H4 (cell line): ENCODE data around the gene PCGF3. TPM values are rescaled to one million over a fixed set of nuclear protein-coding genes. Genes with fewer than 3 reads are reported as not detected.

Source experiments
- DNase-seq: peaks from one replicate; pipeline ENCODE4 v3.0.0-alpha.2; 2015; ENCODE audit warnings: low spot score
- total RNA-seq: library from RNA; depleted of rRNA; stranded (reverse); fragments of >200 nt; shearing (Covaris generic); gene quantifications from 2 replicates; pipeline ENCODE4 v1.2.3, GENCODE V29; 2014; rRNA removed

Gene PCGF3, protein sequence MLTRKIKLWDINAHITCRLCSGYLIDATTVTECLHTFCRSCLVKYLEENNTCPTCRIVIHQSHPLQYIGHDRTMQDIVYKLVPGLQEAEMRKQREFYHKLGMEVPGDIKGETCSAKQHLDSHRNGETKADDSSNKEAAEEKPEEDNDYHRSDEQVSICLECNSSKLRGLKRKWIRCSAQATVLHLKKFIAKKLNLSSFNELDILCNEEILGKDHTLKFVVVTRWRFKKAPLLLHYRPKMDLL
- total RNA-seq: 26.1 and 42.5 TPM in 2 replicates

- DNase-seq: peak; percentile 92
These were observed at the start of gene PCGF3 for GRCh38 chr4:705278-706082. Gene PCGF3 (plus strand): TSS chr4:705832. CDS start chr4:733681, 27,849 bp downstream.

DNA sequence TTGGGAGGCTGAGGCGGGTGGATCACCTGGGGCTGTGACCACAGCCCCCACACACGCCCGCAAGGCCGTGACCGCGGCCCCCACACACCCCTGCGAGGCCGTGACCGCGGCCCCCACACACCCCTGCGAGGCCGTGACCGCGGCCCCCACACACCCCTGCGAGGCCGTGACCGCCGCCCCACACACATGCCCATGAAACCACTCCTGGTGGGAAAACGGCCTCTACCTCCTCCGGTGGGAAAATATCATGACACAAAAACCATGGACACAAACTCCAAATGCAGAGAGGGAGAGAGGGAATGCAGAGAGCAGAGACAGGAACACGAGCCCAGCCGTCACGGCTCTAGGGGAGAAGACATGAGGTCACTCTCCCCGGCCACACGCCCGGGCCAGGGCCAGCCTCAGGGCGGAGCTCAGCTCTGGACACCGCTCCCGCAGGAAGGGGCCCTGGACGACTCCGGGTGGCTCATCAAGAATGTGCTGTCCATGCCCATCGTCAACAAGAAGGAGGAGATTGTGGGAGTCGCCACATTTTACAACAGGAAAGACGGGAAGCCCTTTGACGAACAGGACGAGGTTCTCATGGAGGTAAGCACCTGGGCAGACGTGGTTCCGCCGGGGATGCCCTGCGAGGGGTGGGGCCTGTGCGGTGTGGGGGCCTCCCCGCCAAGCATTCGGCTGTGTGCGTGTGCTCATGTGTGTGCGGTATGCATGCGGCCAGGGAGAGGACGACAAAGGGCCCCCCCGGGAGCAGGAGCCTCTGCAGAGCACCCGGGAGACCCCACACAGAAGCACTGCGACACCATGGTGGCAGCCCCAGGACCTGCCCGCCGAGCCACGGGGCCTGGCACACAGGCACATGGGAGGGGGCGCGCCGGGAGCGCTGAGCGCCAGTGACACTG is 48.9 kb upstream of the PCGF3 start:
- no peak for DNase-seq

DNA sequence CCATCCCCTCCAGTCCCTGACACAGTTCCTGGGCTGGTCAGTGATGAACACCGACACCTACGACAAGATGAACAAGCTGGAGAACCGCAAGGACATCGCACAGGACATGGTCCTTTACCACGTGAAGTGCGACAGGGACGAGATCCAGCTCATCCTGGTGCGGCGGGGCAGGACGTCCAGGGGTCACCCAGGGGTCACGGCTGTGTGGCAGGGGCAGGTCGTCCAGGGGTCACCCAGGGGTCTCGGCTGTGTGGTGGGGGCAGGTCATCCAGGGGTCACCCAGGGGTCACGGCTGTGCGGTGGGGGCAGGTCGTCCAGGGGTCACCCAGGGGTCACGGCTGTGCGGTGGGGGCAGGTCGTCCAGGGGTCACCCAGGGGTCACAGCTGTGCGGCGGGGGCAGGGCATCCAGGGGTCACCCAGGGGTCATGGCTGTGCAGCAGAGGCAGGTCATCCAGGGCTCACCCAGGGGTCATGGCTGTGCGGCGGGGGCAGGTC is 48.2 kb upstream of the PCGF3 start:
- DNase-seq: no peak

- DNase-seq: no peak
These were observed 47.6 kb upstream of the PCGF3 start for GRCh38 chr4:657834-658667.

- DNase-seq: no peak
These were observed 46.7 kb upstream of the PCGF3 start for GRCh38 chr4:658681-659667.

DNA sequence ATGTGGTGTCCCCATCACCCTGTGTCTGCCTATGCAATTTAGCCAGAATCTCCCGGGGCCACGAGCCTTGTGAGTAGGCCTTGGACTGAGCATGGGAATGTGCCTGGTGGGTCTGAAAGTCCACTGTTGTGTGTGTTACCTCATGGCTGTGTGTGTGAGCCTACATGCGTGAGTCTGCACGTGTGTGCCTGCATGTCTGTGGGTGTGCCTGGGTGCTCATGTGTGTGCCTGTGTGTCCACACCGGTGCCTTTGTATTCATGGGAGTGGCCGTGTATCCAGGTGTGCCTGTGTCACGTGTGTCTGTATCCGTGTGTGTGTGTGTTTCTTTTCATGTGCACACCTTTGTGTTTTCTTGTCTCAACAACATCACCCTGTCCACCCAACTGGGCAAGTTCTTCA is 45.8 kb upstream of the PCGF3 start:
- no peak for DNase-seq

- no peak for DNase-seq
These were observed 45.2 kb upstream of the PCGF3 start for GRCh38 chr4:660401-660800.

DNA sequence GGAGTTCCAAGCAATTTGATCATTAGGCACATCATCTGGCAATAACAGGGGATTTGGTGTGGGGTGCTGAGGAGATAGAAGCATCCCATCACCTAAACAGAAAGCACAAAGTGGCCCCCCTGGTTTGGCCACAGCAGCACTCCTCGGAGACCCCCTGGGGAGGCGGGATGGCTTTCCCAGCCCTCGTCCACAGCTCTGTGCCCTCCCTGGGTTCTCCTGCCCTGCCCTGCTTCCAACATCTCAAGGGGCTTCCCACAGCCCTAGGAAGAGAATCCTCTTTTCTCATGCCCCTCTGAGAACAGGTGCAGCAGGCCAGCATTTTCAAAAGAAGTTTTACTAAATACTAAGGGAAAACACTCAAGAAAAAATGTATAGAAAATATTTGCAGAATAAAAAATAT is 44.4 kb upstream of the PCGF3 start:
- no peak for DNase-seq

DNA sequence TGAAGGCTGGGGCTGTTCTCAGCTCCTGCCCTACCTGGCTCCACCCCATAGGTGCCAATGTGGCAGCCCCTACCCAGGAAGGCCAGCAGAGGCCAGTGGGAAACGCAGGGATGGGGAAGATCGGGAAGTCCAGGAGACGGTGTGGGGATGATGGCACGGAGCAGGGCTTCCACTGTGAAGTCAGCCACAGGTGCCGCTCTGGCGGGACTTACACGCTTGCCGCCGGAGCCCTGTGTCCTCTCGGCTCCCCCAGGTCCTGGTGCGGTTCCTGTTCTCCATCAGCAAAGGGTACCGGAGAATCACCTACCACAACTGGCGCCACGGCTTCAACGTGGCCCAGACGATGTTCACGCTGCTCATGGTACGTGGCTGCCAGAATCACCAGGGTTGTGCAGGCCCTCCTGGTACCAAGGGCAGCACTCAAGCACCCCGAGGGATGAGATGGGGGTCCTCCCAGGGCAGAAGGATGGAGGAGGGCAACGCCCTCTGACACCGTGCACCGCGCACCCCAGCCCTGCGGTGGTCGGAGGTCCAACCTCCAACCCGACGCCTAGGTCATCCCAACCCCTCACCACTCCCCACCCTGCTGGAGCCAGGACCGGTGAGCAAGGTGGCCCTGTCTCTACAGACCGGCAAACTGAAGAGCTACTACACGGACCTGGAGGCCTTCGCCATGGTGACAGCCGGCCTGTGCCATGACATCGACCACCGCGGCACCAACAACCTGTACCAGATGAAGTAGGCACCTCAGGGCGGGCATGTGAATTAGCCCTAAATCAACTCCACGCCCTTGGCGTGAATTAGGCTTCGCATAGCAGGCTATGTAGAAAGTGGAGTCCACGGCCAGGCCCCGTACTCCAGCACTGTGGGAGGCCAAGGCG is 43.5 kb upstream of the PCGF3 start:
- DNase-seq: no peak

DNA sequence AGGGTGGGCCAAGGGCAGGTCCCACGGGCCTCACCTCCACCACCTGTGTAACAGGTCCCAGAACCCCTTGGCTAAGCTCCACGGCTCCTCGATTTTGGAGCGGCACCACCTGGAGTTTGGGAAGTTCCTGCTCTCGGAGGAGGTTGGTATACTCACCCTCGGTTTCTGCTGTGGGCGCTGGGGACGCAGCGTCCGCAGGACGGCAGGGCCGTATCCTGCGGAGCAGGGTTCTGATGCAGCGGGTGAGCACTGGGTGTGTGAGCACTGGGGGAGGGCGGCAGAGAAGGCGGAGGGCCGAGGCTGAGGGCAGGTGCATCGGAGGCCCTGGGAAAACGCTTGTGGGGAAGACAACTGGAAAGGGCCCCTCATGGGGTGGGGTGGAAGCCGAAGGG is 42.6 kb upstream of the PCGF3 start:
- no peak for DNase-seq

DNA sequence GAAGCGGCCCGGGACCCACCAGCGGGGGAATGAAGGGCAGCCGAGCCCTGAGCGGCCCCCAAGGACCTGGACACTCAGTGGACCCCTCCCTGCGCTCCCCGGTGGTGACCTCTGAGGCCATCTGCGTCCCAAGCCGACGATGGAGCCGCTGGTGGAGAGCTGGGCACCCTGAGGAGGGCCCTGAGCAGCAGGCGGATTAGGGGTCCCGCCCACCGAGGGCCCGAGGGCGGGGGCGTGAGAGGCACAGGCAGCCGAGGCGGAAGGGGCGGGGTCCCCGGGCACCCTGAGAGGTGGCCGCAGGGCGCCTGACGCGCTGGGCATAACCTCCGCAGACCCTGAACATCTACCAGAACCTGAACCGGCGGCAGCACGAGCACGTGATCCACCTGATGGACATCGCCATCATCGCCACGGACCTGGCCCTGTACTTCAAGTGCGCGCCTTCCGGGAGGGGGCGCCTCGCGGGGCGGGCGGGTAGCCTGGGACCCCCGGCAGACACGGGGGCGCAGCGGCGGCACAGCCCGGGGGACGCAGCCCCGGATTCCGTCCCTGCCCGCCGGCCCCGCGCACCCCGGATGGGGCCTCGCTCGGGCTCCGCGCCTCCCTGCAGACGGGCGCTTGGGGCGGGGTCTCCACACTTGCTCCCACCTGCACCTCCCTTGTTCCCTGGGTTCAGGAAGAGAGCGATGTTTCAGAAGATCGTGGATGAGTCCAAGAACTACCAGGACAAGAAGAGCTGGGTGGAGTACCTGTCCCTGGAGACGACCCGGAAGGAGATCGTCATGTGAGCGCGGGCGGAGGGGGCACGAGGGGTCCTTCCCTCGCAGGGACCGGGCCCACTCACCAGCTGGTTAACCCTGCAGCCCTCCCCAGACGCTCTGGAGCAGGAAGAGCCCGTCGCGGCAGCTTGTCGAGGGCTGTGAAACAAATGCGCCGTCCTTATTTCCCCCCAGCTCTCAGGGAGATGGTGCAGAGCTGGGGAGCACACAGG is 41.9 kb upstream of the PCGF3 start:
- no peak for DNase-seq

- DNase-seq: no peak
These were observed 40.9 kb upstream of the PCGF3 start for GRCh38 chr4:664713-665231.

- DNase-seq: no peak
These were observed 40.3 kb upstream of the PCGF3 start for GRCh38 chr4:665381-665750.

DNA sequence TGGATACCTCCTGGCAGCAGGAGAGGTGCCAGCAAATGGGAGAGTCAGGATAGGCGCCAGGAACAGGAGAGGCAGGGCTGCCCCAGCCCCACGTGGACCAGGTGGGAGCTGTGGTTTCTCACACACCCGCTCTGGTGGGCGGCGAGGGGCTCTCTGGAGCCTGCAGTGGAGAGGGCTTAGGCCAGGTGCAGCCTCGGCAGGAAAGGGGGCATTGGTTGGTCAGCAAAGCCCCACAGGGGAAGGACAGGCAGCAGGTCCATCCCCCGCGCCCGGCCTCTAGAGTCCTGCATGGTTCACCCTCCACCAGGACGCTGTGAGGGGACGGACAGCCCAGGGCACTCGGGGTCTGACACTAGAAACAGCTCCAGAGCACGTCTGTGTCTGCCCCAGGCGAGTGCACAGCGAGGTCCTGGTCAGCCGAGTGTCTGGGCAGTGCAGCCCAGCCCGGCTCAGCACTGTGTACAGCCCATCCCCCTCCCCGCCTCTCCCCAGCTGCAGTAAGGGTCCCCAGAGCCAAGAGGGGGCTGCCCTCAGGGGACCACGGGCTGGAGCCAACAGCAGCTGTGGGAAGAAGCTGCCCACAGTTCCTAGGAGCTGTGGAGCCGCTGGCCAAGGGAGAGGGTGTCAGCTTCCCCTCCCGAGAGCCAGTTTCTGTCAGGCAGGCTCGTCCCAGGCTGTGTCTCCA is 39.7 kb upstream of the PCGF3 start:
- no peak for DNase-seq

DNA sequence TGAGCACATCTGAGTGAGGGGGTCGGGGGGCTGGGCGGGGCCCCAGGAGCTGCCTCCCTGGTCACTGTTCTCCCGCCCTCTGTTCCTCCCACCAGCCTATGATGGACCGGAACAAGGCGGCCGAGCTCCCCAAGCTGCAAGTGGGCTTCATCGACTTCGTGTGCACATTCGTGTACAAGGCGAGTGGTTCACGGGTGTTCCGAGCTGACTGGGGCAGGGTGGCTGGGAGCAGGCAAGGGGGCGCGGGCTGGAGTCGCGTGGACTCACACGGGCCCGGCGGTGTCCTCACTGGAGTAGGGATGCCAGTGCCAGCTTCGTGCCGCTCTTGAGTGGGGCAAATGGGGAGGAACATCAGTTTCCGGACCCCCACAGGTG is 39.2 kb upstream of the PCGF3 start:
- no peak for DNase-seq

DNA sequence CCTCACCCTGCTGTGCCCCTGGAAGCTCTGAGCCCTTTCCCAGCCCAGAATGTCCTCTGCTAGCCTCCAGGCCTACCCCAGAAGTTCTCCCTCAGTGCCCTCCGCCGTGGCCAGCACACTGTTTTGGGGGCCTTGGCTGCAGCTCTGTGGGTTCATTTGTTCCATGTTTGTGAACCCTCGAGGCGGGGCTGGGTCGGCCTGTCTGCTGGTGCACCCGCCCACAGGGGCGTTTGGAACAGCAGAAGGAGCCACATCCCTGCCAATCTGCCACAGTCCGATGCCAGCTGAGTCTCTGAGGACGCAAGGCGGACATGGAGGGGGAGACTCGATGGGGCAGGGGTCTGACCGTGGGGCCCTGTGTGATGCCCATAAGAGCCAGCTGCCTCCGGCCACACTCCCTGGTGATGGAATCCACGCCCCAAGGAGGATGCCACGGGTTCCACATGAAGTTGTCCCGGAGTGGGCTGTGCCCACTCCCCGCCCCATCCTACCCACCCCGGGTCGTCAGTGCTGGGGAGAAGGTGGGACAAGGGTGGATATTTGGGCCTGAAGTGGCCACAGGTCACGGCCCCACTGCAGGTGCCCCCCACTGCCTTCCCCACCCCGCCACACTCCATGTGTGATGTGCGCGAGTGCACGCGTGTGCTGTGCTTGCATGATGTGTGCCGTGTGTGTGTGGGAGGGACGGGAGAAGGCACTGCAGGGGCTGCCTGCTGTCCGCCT is 38.6 kb upstream of the PCGF3 start:
- DNase-seq: no peak
